Fibroblast of lung (primary cell): ENCODE measurements around the gene SPINK9. TPM values are rescaled to one million over a fixed set of nuclear protein-coding genes. Genes with fewer than 3 reads are reported as not detected.

Source experiments
- DNase-seq, 2 donors: peaks; one replicate each; pipeline versions ENCODE4 v3.0.0 to v3.0.0-alpha.2; 2010; ENCODE audit warnings: low read depth in 2 of 2
- H2AFZ ChIP-seq: 2 replicates; pipeline ENCODE4 v1.5.1; 2012; ENCODE audit warnings: low read length, control low read depth, inconsistent platforms
- H3K27ac ChIP-seq: 2 replicates; pipeline ENCODE4 v1.5.1; 2011; ENCODE audit warnings: low read length, control low read depth; ENCODE audit not compliant: insufficient read depth
- H3K27me3 ChIP-seq: 2 replicates; pipeline ENCODE4 v1.5.1; 2011; ENCODE audit warnings: mild to moderate bottlenecking, low read length; ENCODE audit not compliant: control insufficient read depth, insufficient read depth
- H3K36me3 ChIP-seq: 2 replicates; pipeline ENCODE4 v1.5.1; 2011; ENCODE audit warnings: low read length; ENCODE audit not compliant: control insufficient read depth, insufficient read depth
- H3K4me1 ChIP-seq: 2 replicates; pipeline ENCODE4 v1.5.1; 2011; ENCODE audit warnings: low read length; ENCODE audit not compliant: control insufficient read depth, insufficient read depth; ENCODE audit errors: extremely low read depth
- H3K4me2 ChIP-seq: 2 replicates; pipeline ENCODE4 v1.5.1; 2011; ENCODE audit warnings: low read length, control low read depth; ENCODE audit not compliant: insufficient read depth; ENCODE audit errors: extremely low read depth
- H3K4me3 ChIP-seq, 4 experiments: fragments of 200-600 bp in 1 of 4; sonication (generic) in 1 of 4; replicated peaks in 1 of 4; 2 replicates each; pipeline ENCODE4 v1.5.1; 2011 to 2016; ENCODE audit warnings: low read length in 4 of 4, low read depth in 3 of 4, mild to moderate bottlenecking in 3 of 4, control low read depth in 2 of 4, inconsistent platforms in 1 of 4, mixed read lengths in 1 of 4; ENCODE audit not compliant: insufficient read depth in 1 of 4; ENCODE audit errors: control extremely low read depth in 1 of 4
- H3K79me2 ChIP-seq: 2 replicates; pipeline ENCODE4 v1.5.1; 2012; ENCODE audit warnings: mild to moderate bottlenecking, low read length, inconsistent platforms; ENCODE audit not compliant: control insufficient read depth, insufficient read depth
- H3K9ac ChIP-seq: 2 replicates; pipeline ENCODE4 v1.5.1; 2011; ENCODE audit warnings: mild to moderate bottlenecking, low read length, control low read depth; ENCODE audit not compliant: insufficient read depth
- H3K9me3 ChIP-seq: 2 replicates; pipeline ENCODE4 v1.5.1; 2012; ENCODE audit warnings: low read depth, low read length; ENCODE audit not compliant: control insufficient read depth, insufficient read depth
- H4K20me1 ChIP-seq: 2 replicates; pipeline ENCODE4 v1.5.1; 2011; ENCODE audit warnings: low read length; ENCODE audit not compliant: control insufficient read depth, insufficient read depth; ENCODE audit errors: extremely low read depth
- CTCF ChIP-seq, 2 donors: IDR thresholded peaks in 1 of 2; conservative IDR thresholded peaks in 1 of 2; 1 replicate in 1 of 2; 2 replicates in 1 of 2; pipeline ENCODE4 v1.5.1; 2011 to 2012; ENCODE audit warnings: low read length in 2 of 2, control low read depth in 1 of 2, inconsistent platforms in 1 of 2, low read depth in 1 of 2, mild to moderate bottlenecking in 1 of 2
- EZH2 ChIP-seq: IDR thresholded peaks from 2 replicates; pipeline ENCODE4 v1.5.1; 2012; ENCODE audit warnings: low read length, control low read depth, mild to moderate bottlenecking; ENCODE audit errors: missing control alignments
- polyA plus RNA-seq, 2 donors: library from polyadenylated mRNA; depleted of rRNA in 1 of 2; stranded (reverse) in 1 of 2; unstranded in 1 of 2; fragments of >200 nt; gene quantifications; 2 replicates each; pipeline ENCODE4 v1.2.1, GENCODE V29; 2011 to 2012; ENCODE audit warnings: missing spikeins in 1 of 2
- total RNA-seq: library from RNA; depleted of rRNA; stranded (reverse); fragments of >200 nt; gene quantifications from 2 replicates; pipeline ENCODE4 v1.2.1, GENCODE V29; 2014

The SPINK9 gene
- total and polyA plus RNA-seq, 2 donors (not counting 1 experiment from before 2014, with no cell fraction given), result not detected

GRCh38 chr5:148306446-148306845, 28.9 kb upstream of the SPINK9 start:
- DNase-seq, result no peak
- no peak for TF ChIP-seq CTCF (conservative IDR thresholded peaks at IDR 0.05 in 1 of 2, IDR thresholded peaks at IDR 0.05 in 1 of 2; ENCODE audit: low read depth in 1 of 2, low read length in 2 of 2)
- no peak for TF ChIP-seq EZH2
- Histone ChIP-seq H3K36me3 (no peaks in the 10 kb centered on the region), H2AFZ (no peak overlapping the region), H3K9me3 (no peaks in the 10 kb centered on the region), H3K27ac (no peak overlapping the region), H3K4me3 (no peak overlapping the region), H4K20me1 (no peaks in the 10 kb centered on the region), H3K4me1 (no peaks in the 10 kb centered on the region), H3K4me2 (no peak overlapping the region), H3K27me3 (no peaks in the 10 kb centered on the region), H3K9ac (no peak overlapping the region), H3K79me2 (no peaks in the 10 kb centered on the region)

- Histone ChIP-seq H3K9ac (no peak overlapping the region), H3K27me3 (no peaks in the 10 kb centered on the region), H3K27ac (no peak overlapping the region), H2AFZ (no peak overlapping the region), H4K20me1 (no peaks in the 10 kb centered on the region), H3K4me1 (no peaks in the 10 kb centered on the region), H3K79me2 (no peaks in the 10 kb centered on the region), H3K36me3 (no peaks in the 10 kb centered on the region), H3K4me3 (no peak overlapping the region), H3K9me3 (no peaks in the 10 kb centered on the region), H3K4me2 (no peak overlapping the region)
- DNase-seq, result no peak
- TF ChIP-seq EZH2 (no peak), CTCF (conservative IDR thresholded peaks at IDR 0.05 in 1 of 2, IDR thresholded peaks at IDR 0.05 in 1 of 2; ENCODE audit: low read depth in 1 of 2, low read length in 2 of 2) (no peak)
Observed at GRCh38 chr5:148309019-148309418, 26.3 kb upstream of the SPINK9 start.

- no peak for DNase-seq
- Histone ChIP-seq H4K20me1 (no peaks in the 10 kb centered on the region), H3K4me2 (no peak overlapping the region), H3K27me3 (no peaks in the 10 kb centered on the region), H2AFZ (no peak overlapping the region), H3K4me1 (no peaks in the 10 kb centered on the region), H3K79me2 (no peaks in the 10 kb centered on the region), H3K9me3 (no peaks in the 10 kb centered on the region), H3K27ac (no peak overlapping the region), H3K9ac (no peak overlapping the region), H3K36me3 (no peaks in the 10 kb centered on the region), H3K4me3 (no peak overlapping the region)
- TF ChIP-seq EZH2, result no peak
- TF ChIP-seq CTCF (conservative IDR thresholded peaks at IDR 0.05 in 1 of 2, IDR thresholded peaks at IDR 0.05 in 1 of 2; ENCODE audit: low read depth in 1 of 2, low read length in 2 of 2), result no peak
Observed at GRCh38 chr5:148309746-148310145, 25.6 kb upstream of the SPINK9 start.
